RWPE1 (cell line): ENCODE data around the gene ZNF746.

Experiments used
- CTCF ChIA-PET: fragments of 350-600 bp; sonication (Branson Sonifier 250); formaldehyde crosslinking; extraction: SDS; loops from one replicate; lab custom pipeline; 2021; lab: Yijun Ruan, JAX
- POLR2A ChIA-PET: fragments of 400-600 bp; formaldehyde crosslinking; extraction: SDS; loops from one replicate; lab custom pipeline; 2020; ENCODE audit warnings: antibody characterized with exemption; ENCODE audit not compliant: low non-redundant PET; lab: Yijun Ruan, JAX
- DNase-seq: peaks from one replicate; pipeline ENCODE4 v3.0.0; 2012; ENCODE audit warnings: low spot score
- H3K27ac ChIP-seq: fragments of 450-650 bp; 2 replicates; pipeline ENCODE4 v1.5.1; 2017
- CTCF ChIP-seq: fragments of 450-650 bp; conservative IDR thresholded peaks from 2 replicates; pipeline ENCODE4 v1.5.1; 2017; ENCODE audit warnings: low read depth, mild to moderate bottlenecking

ZNF746 gene

GRCh38 chr7:149497467-149498261 is at the start of gene ZNF746:
Gene ZNF746, minus strand, starts transcription at chr7:149497809. Its CDS starts 273 bp downstream, at chr7:149497536.
- CTCF ChIA-PET, result no interaction called here
- TF ChIP-seq CTCF, result peak; percentile 90
- POLR2A ChIA-PET, result no interaction called here

GRCh38 chr7:149547126-149547525 is 49.5 kb upstream of the ZNF746 start:
- ChIA-PET POLR2A (no interaction called here), CTCF (no interaction called here)
- DNase-seq, result no peak
- no peak for TF ChIP-seq CTCF
- H3K27ac ChIP-seq, result no peak overlapping the region

More at GRCh38 chr7:149497467-149498261, at the start of gene ZNF746:
- peak; percentile 81 for DNase-seq
- H3K27ac ChIP-seq, result peak within 1 kb of the TSS; percentile 85

GRCh38 chr7:149546331-149546730 is 48.7 kb upstream of the ZNF746 start:
- ChIA-PET POLR2A (no interaction called here), CTCF (no interaction called here)
- DNase-seq, result no peak
- H3K27ac ChIP-seq, result no peak overlapping the region
- TF ChIP-seq CTCF, result no peak

- no peak for TF ChIP-seq CTCF
- no peak overlapping the region for H3K27ac ChIP-seq
- ChIA-PET CTCF (no interaction called here), POLR2A (no interaction called here)
- peak; percentile 9 for DNase-seq
These were observed 46.4 kb upstream of the ZNF746 start for GRCh38 chr7:149544028-149544427.

GRCh38 chr7:149532654-149533053 is 35.0 kb upstream of the ZNF746 start:
- TF ChIP-seq CTCF, result no peak
- H3K27ac ChIP-seq, result no peak overlapping the region
- CTCF ChIA-PET, result no interaction called here
- POLR2A ChIA-PET, result no interaction called here
- no peak for DNase-seq

- no peak for DNase-seq
- no peak for TF ChIP-seq CTCF
- H3K27ac ChIP-seq, result no peak overlapping the region
- POLR2A ChIA-PET, result no interaction called here
- CTCF ChIA-PET, result no interaction called here
These were observed 31.6 kb upstream of the ZNF746 start for GRCh38 chr7:149529136-149529718.
